C4-2B (cell line): ENCODE measurements around the gene RASGRF2.

Source experiments
- H3K27ac ChIP-seq: fragments of 450-650 bp; 2 replicates; pipeline ENCODE4 v1.5.1; 2017
- CTCF ChIP-seq: fragments of 450-650 bp; conservative IDR thresholded peaks from 2 replicates; pipeline ENCODE4 v1.5.1; 2017; ENCODE audit warnings: mild to moderate bottlenecking
- ZFX ChIP-seq: fragments of 450-650 bp; IDR thresholded peaks from 2 replicates; pipeline ENCODE4 v1.6.1; 2017

RASGRF2 gene

GRCh38 chr5:80920333-80920732 is 39.8 kb upstream of the RASGRF2 start:
- no peak overlapping the region for H3K27ac ChIP-seq
- TF ChIP-seq ZFX (no peak), CTCF (no peak)

- no peak overlapping the region for H3K27ac ChIP-seq
- no peak for TF ChIP-seq CTCF
- TF ChIP-seq ZFX: no peak
Observed at GRCh38 chr5:80921026-80921425, 39.1 kb upstream of the RASGRF2 start.

- H3K27ac ChIP-seq: no peak overlapping the region
- TF ChIP-seq ZFX: no peak
- no peak for TF ChIP-seq CTCF
Observed at GRCh38 chr5:80925931-80926330, 34.2 kb upstream of the RASGRF2 start.

GRCh38 chr5:80926536-80926935 is 33.6 kb upstream of the RASGRF2 start:
- H3K27ac ChIP-seq: no peak overlapping the region
- no peak for TF ChIP-seq CTCF
- no peak for TF ChIP-seq ZFX

- TF ChIP-seq CTCF (no peak), ZFX (no peak)
- no peak overlapping the region for H3K27ac ChIP-seq
Observed at GRCh38 chr5:80926979-80927656, 33.0 kb upstream of the RASGRF2 start.

GRCh38 chr5:80928073-80928472 is 32.1 kb upstream of the RASGRF2 start:
- TF ChIP-seq ZFX (no peak), CTCF (no peak)
- no peak overlapping the region for H3K27ac ChIP-seq

GRCh38 chr5:80930940-80931339 is 29.2 kb upstream of the RASGRF2 start:
- TF ChIP-seq CTCF (no peak), ZFX (no peak)
- no peak overlapping the region for H3K27ac ChIP-seq
